ENCODE data around the gene INPP4A. TPM values are rescaled to one million over a fixed set of nuclear protein-coding genes. Genes with fewer than 3 reads are reported as not detected.
A peak's percentile ranks its signal among the peaks of the same experiment; 100 is the strongest.

The INPP4A gene
- total and polyA plus RNA-seq, 2 donors (not counting 3 experiments of a cell fraction or from before 2014, with no cell fraction given) = 14.9 to 28.8 TPM

- POLR2A ChIA-PET = no interaction called here
- peak; percentile 37 for FAIRE-seq
- no peaks in the 10 kb centered on the region for H4K20me1 ChIP-seq (replicated peaks; ENCODE audit: control insufficient read depth, extremely low read depth, insufficient read depth, low read length)
- no peak overlapping the region for H3K9ac ChIP-seq (replicated peaks; ENCODE audit: extremely low read depth, insufficient read depth, low read length)
- H2AFZ ChIP-seq (ENCODE audit: low read depth, low read length) = no peak overlapping the region
- H3K9me1 ChIP-seq (replicated peaks; ENCODE audit: control insufficient read depth, extremely low read depth, insufficient read depth, low read length) = no peaks in the 10 kb centered on the region
- no peak overlapping the region for H3K4me3 ChIP-seq (replicated peaks in 1 of 3; ENCODE audit: insufficient read depth in 1 of 3, low read depth in 1 of 3, low read length in 3 of 3)
- DNase-seq (ENCODE audit: low read depth, low spot score) = no peak
- TF ChIP-seq GATA2 (IDR thresholded peaks at IDR 0.05; ENCODE audit: insufficient read depth, insufficient read length, low read depth, low read length) (no peak), MAX (IDR thresholded peaks at IDR 0.05; ENCODE audit: insufficient read depth, insufficient read length) (no peak), CTCF (IDR thresholded peaks at IDR 0.05; ENCODE audit: extremely low read depth in 1 of 2, insufficient read depth in 1 of 2, low read depth in 1 of 2, low read length in 2 of 2) (no peak)
- no TSS peak for BruUV-seq (replicated peaks)
- H3K27ac ChIP-seq (ENCODE audit: insufficient read depth, low read depth, low read length) = no peak overlapping the region
- peaks cover 39% of the 10 kb centered on the region for H3K79me2 ChIP-seq (ENCODE audit: control insufficient read depth, insufficient read depth, low read length)
- H3K27me3 ChIP-seq (ENCODE audit: control insufficient read depth in 2 of 2, insufficient read depth in 2 of 2, low read length in 2 of 2) = no peaks in the 10 kb centered on the region
- CTCF ChIA-PET = interaction anchor here (0.9 to 3.8 kb wide), 6 partner anchors 17 to 105 kb away, joined by 4 to 18 read pairs (median 6); no protein-coding TSS in a partner anchor
- H3K4me1 ChIP-seq (ENCODE audit: control insufficient read depth, extremely low read depth, insufficient read depth, low read length) = peaks cover 20% of the 10 kb centered on the region
- no peaks in the 10 kb centered on the region for H3K9me3 ChIP-seq (replicated peaks; ENCODE audit: control insufficient read depth, insufficient read depth, low read length)
- intact Hi-C loops (cut with micrococcal nuclease) (no loop called here), dilution Hi-C loops (cut with MboI; ENCODE audit: extremely low pct_ligation_motif_present, low sequenced_read_pairs) (no loop called here)
- no peaks in the 10 kb centered on the region for H3K36me3 ChIP-seq (ENCODE audit: control insufficient read depth in 2 of 2, extremely low read depth in 1 of 2, insufficient read depth in 2 of 2, low read length in 2 of 2)
- no peak overlapping the region for H3K4me2 ChIP-seq (ENCODE audit: insufficient read depth, low read length)
These were observed 19.5 kb downstream of the INPP4A start for GRCh38 chr2:98463988-98464771.

Data from endothelial cell of umbilical vein (primary cell).